H9 (cell line): Measurements from ENCODE around the gene CCDC191. TPM values are rescaled to one million over a fixed set of nuclear protein-coding genes. Genes with fewer than 3 reads are reported as not detected.

Source experiments
- DNase-seq: peaks from one replicate; pipeline ENCODE4 v3.0.0-alpha.2; 2017
- H2AFZ ChIP-seq: one replicate; pipeline ENCODE4 v1.6.1; 2013; ENCODE audit warnings: mild to moderate bottlenecking, low read length, control low read depth, moderate library complexity
- H2AK5ac ChIP-seq: 2 replicates; pipeline ENCODE4 v1.6.1; 2013; ENCODE audit warnings: low read length, control low read depth, mixed read lengths; ENCODE audit not compliant: insufficient read length
- H2BK120ac ChIP-seq: one replicate; pipeline ENCODE4 v1.6.1; 2013; ENCODE audit warnings: low read depth, mild to moderate bottlenecking, low read length, control low read depth, inconsistent platforms; ENCODE audit not compliant: poor library complexity, severe bottlenecking
- H2BK12ac ChIP-seq: 2 replicates; pipeline ENCODE4 v1.6.1; 2013; ENCODE audit warnings: low read length, control low read depth, mixed read lengths, low read depth; ENCODE audit not compliant: insufficient read length
- H2BK15ac ChIP-seq: 2 replicates; pipeline ENCODE4 v1.6.1; 2013; ENCODE audit warnings: low read depth, low read length, control low read depth
- H2BK20ac ChIP-seq: one replicate; pipeline ENCODE4 v1.6.1; 2013; ENCODE audit warnings: low read depth, mild to moderate bottlenecking, low read length, control low read depth, inconsistent platforms; ENCODE audit not compliant: poor library complexity, severe bottlenecking
- H2BK5ac ChIP-seq: 2 replicates; pipeline ENCODE4 v1.6.1; 2013; ENCODE audit warnings: low read length, control low read depth, mixed read lengths; ENCODE audit not compliant: insufficient read length
- H3K14ac ChIP-seq: 2 replicates; pipeline ENCODE4 v1.6.1; 2013; ENCODE audit warnings: low read length, control low read depth; ENCODE audit not compliant: insufficient read depth
- H3K18ac ChIP-seq: 2 replicates; pipeline ENCODE4 v1.6.1; 2013; ENCODE audit warnings: low read depth, mild to moderate bottlenecking, mixed read lengths, low read length, control low read depth; ENCODE audit not compliant: insufficient read length
- H3K23ac ChIP-seq: 2 replicates; pipeline ENCODE4 v1.6.1; 2013; ENCODE audit warnings: low read length, control low read depth, mixed read lengths, low read depth; ENCODE audit not compliant: insufficient read length
- H3K23me2 ChIP-seq: 2 replicates; pipeline ENCODE4 v1.6.1; 2013; ENCODE audit warnings: low read depth, mild to moderate bottlenecking, mixed read lengths, low read length, control low read depth; ENCODE audit not compliant: insufficient read length, poor library complexity, severe bottlenecking
- H3K27ac ChIP-seq: 2 replicates; pipeline ENCODE4 v1.5.1; 2013; ENCODE audit warnings: low read length, control low read depth, mixed read lengths, low read depth; ENCODE audit not compliant: insufficient read length
- H3K27me3 ChIP-seq: 2 replicates; pipeline ENCODE4 v1.6.1; 2013; ENCODE audit warnings: low read length, control low read depth, inconsistent platforms; ENCODE audit not compliant: insufficient read depth
- H3K4ac ChIP-seq: 2 replicates; pipeline ENCODE4 v1.6.1; 2013; ENCODE audit warnings: low read depth, mild to moderate bottlenecking, control low read depth, inconsistent platforms, low read length, moderate library complexity
- H3K4me1 ChIP-seq: 2 replicates; pipeline ENCODE4 v1.6.1; 2013; ENCODE audit warnings: low read length, control low read depth, inconsistent platforms; ENCODE audit not compliant: insufficient read depth
- H3K4me2 ChIP-seq: 2 replicates; pipeline ENCODE4 v1.6.1; 2013; ENCODE audit warnings: low read length, control low read depth, mixed read lengths; ENCODE audit not compliant: insufficient read length, insufficient read depth
- H3K56ac ChIP-seq: 2 replicates; pipeline ENCODE4 v1.6.1; 2013; ENCODE audit warnings: low read depth, mild to moderate bottlenecking, mixed read lengths, low read length, control low read depth; ENCODE audit not compliant: insufficient read length
- H3K79me1 ChIP-seq: 2 replicates; pipeline ENCODE4 v1.6.1; 2013; ENCODE audit warnings: low read depth, mild to moderate bottlenecking, moderate library complexity, low read length, control low read depth, inconsistent platforms; ENCODE audit not compliant: insufficient read depth, poor library complexity, severe bottlenecking
- H3K79me2 ChIP-seq: 2 replicates; pipeline ENCODE4 v1.6.1; 2013; ENCODE audit warnings: low read length, control low read depth, inconsistent platforms; ENCODE audit not compliant: insufficient read depth
- H3K9ac ChIP-seq: 2 replicates; pipeline ENCODE4 v1.6.1; 2013; ENCODE audit warnings: low read length, control low read depth, mixed read lengths; ENCODE audit not compliant: insufficient read length; ENCODE audit errors: extremely low read depth
- H3K9me3 ChIP-seq: one replicate; pipeline ENCODE4 v1.6.1; 2013; ENCODE audit warnings: low read depth, low read length, inconsistent platforms; ENCODE audit not compliant: control insufficient read depth
- H3T11ph ChIP-seq: one replicate; pipeline ENCODE4 v1.6.1; 2013; ENCODE audit warnings: mild to moderate bottlenecking, low read length, control low read depth, inconsistent platforms
- H4K20me1 ChIP-seq: one replicate; pipeline ENCODE4 v1.6.1; 2013; ENCODE audit not compliant: control insufficient read depth, insufficient read length, insufficient read depth
- H4K5ac ChIP-seq: 2 replicates; pipeline ENCODE4 v1.6.1; 2013; ENCODE audit warnings: low read depth, mild to moderate bottlenecking, mixed read lengths, low read length, control low read depth; ENCODE audit not compliant: insufficient read length
- H4K8ac ChIP-seq: replicated peaks from 2 replicates; pipeline ENCODE4 v1.6.1; 2013; ENCODE audit warnings: low read length, control low read depth, mixed read lengths, low read depth; ENCODE audit not compliant: insufficient read length
- H4K91ac ChIP-seq: 2 replicates; pipeline ENCODE4 v1.6.1; 2013; ENCODE audit warnings: low read depth, mild to moderate bottlenecking, moderate library complexity, mixed read lengths, low read length, control low read depth; ENCODE audit not compliant: insufficient read length
- H3K27ac Mint-ChIP-seq, 3 experiments: 2 replicates in 2 of 3; 3 replicates in 1 of 3; pipeline ENCODE4 v1.8.0; 2020 to 2021; ENCODE audit warnings: mixed read lengths in 3 of 3, mild to moderate bottlenecking in 1 of 3, moderate library complexity in 1 of 3
- H3K27me3 Mint-ChIP-seq: 2 replicates; pipeline ENCODE4 v1.8.0; 2021; ENCODE audit warnings: low read depth, mild to moderate bottlenecking, moderate library complexity, mixed read lengths
- H3K36me3 Mint-ChIP-seq, 3 experiments: 2 replicates in 2 of 3; 3 replicates in 1 of 3; pipeline ENCODE4 v1.8.0; 2020 to 2021; ENCODE audit warnings: low read depth in 3 of 3, mixed read lengths in 3 of 3; ENCODE audit not compliant: insufficient read depth in 1 of 3
- H3K4me1 Mint-ChIP-seq, 2 experiments: 2 replicates each; pipeline ENCODE4 v1.8.0; 2020; ENCODE audit warnings: mixed read lengths in 2 of 2
- H3K4me3 Mint-ChIP-seq, 2 experiments: 2 replicates in 1 of 2; 3 replicates in 1 of 2; pipeline ENCODE4 v1.8.0; 2020 to 2021; ENCODE audit warnings: mild to moderate bottlenecking in 2 of 2, mixed read lengths in 2 of 2, moderate library complexity in 1 of 2
- H3K9me3 Mint-ChIP-seq, 2 experiments: 2 replicates in 1 of 2; 3 replicates in 1 of 2; pipeline ENCODE4 v1.8.0; 2020; ENCODE audit warnings: mild to moderate bottlenecking in 2 of 2, mixed read lengths in 2 of 2, moderate library complexity in 1 of 2
- CTCF ChIP-seq: fragments of 200-600 bp; sonication (generic); conservative IDR thresholded peaks from 3 replicates; pipeline ENCODE4 v1.8.0; 2021; ENCODE audit warnings: antibody characterized with exemption, mild to moderate bottlenecking
- WGBS: extraction: QIAGEN DNeasy Blood & Tissue Kit; methylation state at CpG from one replicate; pipeline ENCODE4 v1.1.7; 2013; ENCODE audit warnings: missing lambda C conversion rate, low lambda C conversion rate, mixed read lengths; ENCODE audit not compliant: insufficient read length; ENCODE audit errors: extremely low coverage; 5-methylcytosine and 5-hydroxymethylcytosine counted together
- total RNA-seq: library from RNA; stranded (reverse); gene quantifications from 2 replicates; pipeline ENCODE4 v1.2.1, GENCODE V29; 2021

CCDC191 gene
- total RNA-seq, 1 experiment from 2014 or later = 0.68 TPM

DNA sequence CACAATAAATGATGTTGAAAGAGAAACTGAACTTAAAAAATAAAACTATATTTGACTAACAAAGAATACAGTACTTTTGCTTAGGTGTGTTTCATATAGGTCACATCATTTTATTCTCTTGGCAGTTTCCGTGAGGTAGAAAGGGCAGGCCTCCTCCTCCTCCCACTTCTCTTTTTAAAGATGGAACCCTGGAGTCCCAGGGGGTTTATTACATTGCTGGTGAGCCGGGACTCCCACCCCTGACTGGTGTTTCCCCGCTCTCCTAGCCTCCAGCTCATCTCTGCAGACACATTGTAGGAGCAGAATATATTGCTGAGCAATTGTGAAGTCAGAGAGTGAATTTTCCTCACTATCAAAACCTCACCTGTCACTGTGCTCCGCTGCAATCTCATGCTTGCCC is 78.5 kb downstream of the CCDC191 start:
- Mint-ChIP-seq H3K4me1 (no peaks in the 10 kb centered on the region), H3K9me3 (peaks cover 12 to 18% of the 10 kb centered on the region in 2 experiments; a peak in 3 of 5 replicates), H3K27ac (peak overlapping the region in 1 of 3 experiments; percentile 18; a peak in 1 of 7 replicates), H3K27me3 (no peaks in the 10 kb centered on the region), H3K36me3 (peaks cover 4 to 20% (median 16%) of the 10 kb centered on the region in 3 experiments; a peak in 6 of 7 replicates), H3K4me3 (no peak overlapping the region)
- no CpG with 5 or more reads among the region's 4 CpGs for WGBS
- Histone ChIP-seq H3T11ph (no peak overlapping the region), H3K4me1 (no peaks in the 10 kb centered on the region), H3K23me2 (no peaks in the 10 kb centered on the region), H3K79me1 (no peaks in the 10 kb centered on the region), H2BK15ac (no peak overlapping the region), H3K56ac (no peak overlapping the region), H3K4ac (no peak overlapping the region), H3K27me3 (no peaks in the 10 kb centered on the region; the same call in 1 of the 2 replicates), H4K8ac (no peak overlapping the region), H2BK20ac (no peak overlapping the region), H2AFZ (no peak overlapping the region), H2BK12ac (no peak overlapping the region), H3K9ac (no peak overlapping the region), H3K4me2 (no peak overlapping the region), H2BK120ac (no peak overlapping the region), H3K18ac (no peak overlapping the region), H4K91ac (no peak overlapping the region), H2BK5ac (no peak overlapping the region), H3K23ac (no peak overlapping the region), H2AK5ac (no peak overlapping the region), H4K5ac (no peak overlapping the region), H3K79me2 (no peaks in the 10 kb centered on the region), H3K14ac (no peak overlapping the region), H4K20me1 (no peaks in the 10 kb centered on the region), H3K27ac (no peak overlapping the region), H3K9me3 (no peaks in the 10 kb centered on the region)
- TF ChIP-seq CTCF = no peak
- DNase-seq = no peak
